Measurements from ENCODE around the gene MYF5. TPM values are rescaled to one million over a fixed set of nuclear protein-coding genes. Genes with fewer than 3 reads are reported as not detected.

MYF5 gene
- total and polyA plus RNA-seq, 2 of the 4 experiments (the other 2 are of a cell fraction) = not detected

DNA sequence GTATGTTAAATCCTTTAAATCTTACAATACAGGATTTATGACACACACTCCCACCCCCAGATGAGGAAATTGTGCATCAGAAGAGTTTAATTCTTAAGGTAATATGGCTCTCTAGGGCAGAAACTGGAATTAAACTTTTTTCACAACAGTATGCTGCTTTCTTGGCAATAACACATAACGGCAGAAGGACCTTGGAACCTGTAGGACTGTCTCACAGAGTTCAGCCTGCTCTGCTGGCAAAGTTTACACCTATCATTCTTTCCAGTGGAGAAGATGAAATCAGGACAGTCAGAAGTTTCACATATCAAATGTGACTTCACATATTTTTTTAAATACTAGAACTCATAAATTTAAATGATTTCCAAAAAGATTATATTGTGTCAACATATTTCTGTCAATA, 39.9 kb upstream of the MYF5 start:
- Histone ChIP-seq H3K36me3 (ENCODE audit: control insufficient read depth, insufficient read depth, low read length) (no peaks in the 10 kb centered on the region), H2BK20ac (ENCODE audit: low read depth, low read length) (no peak overlapping the region), H3K27ac (ENCODE audit: insufficient read depth, low read length) (no peak overlapping the region), H3K27me3 (ENCODE audit: control insufficient read depth, insufficient read depth, low read length) (no peaks in the 10 kb centered on the region), H4K91ac (ENCODE audit: insufficient read depth, low read depth, low read length) (no peak overlapping the region), H4K8ac (ENCODE audit: low read depth in 2 of 2, low read length in 2 of 2) (no peak overlapping the region), H3K9me1 (ENCODE audit: insufficient read depth, low read length) (no peaks in the 10 kb centered on the region), H3K18ac (ENCODE audit: low read depth, low read length) (no peak overlapping the region), H3K9me3 (ENCODE audit: control insufficient read depth, insufficient read depth, low read length) (no peaks in the 10 kb centered on the region), H4K20me1 (ENCODE audit: insufficient read depth, low read length) (no peaks in the 10 kb centered on the region), H4K5ac (ENCODE audit: low read depth, low read length) (no peak overlapping the region), H3K9ac (ENCODE audit: low read depth, low read length) (no peak overlapping the region), H3K4ac (ENCODE audit: low read depth, low read length) (no peak overlapping the region), H2AK9ac (replicated peaks; ENCODE audit: low read depth, low read length, poor library complexity) (no peak overlapping the region), H3K4me2 (ENCODE audit: low read depth, low read length) (no peak overlapping the region), H2BK120ac (ENCODE audit: low read depth, low read length) (no peak overlapping the region), H2AK5ac (ENCODE audit: low read depth, low read length) (no peak overlapping the region), H3K14ac (replicated peaks; ENCODE audit: low read depth, low read length) (no peak overlapping the region), H2AFZ (replicated peaks; ENCODE audit: low read length, poor library complexity) (no peak overlapping the region), H3K4me1 (ENCODE audit: control insufficient read depth, insufficient read depth, low read length) (no peaks in the 10 kb centered on the region), H3K23ac (ENCODE audit: low read depth, low read length) (no peak overlapping the region), H3K79me1 (ENCODE audit: low read depth in 1 of 2, low read length in 2 of 2) (no peaks in the 10 kb centered on the region), H2BK15ac (ENCODE audit: low read depth, low read length) (no peak overlapping the region), H2BK5ac (ENCODE audit: low read depth, low read length, poor library complexity, severe bottlenecking) (no peak overlapping the region), H3K56ac (ENCODE audit: extremely low read depth, insufficient read depth, low read length) (no peak overlapping the region), H3K4me3 (ENCODE audit: insufficient read depth, low read depth, low read length) (no peak overlapping the region)
- in situ Hi-C loops (cut with MboI; ENCODE audit: low sequenced_read_pairs) = no loop called here
- TF ChIP-seq, protein P1, sequence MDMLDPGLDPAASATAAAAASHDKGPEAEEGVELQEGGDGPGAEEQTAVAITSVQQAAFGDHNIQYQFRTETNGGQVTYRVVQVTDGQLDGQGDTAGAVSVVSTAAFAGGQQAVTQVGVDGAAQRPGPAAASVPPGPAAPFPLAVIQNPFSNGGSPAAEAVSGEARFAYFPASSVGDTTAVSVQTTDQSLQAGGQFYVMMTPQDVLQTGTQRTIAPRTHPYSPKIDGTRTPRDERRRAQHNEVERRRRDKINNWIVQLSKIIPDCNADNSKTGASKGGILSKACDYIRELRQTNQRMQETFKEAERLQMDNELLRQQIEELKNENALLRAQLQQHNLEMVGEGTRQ (IDR thresholded peaks at IDR 0.05; ENCODE audit: low read depth, low read length) = no peak
- TF ChIP-seq NFE2L2 (IDR thresholded peaks at IDR 0.05; ENCODE audit: low read depth, low read length) = no peak
- TF ChIP-seq BHLHE40 (IDR thresholded peaks at IDR 0.05; ENCODE audit: low read depth, low read length) = no peak
- TF ChIP-seq, protein P2, sequence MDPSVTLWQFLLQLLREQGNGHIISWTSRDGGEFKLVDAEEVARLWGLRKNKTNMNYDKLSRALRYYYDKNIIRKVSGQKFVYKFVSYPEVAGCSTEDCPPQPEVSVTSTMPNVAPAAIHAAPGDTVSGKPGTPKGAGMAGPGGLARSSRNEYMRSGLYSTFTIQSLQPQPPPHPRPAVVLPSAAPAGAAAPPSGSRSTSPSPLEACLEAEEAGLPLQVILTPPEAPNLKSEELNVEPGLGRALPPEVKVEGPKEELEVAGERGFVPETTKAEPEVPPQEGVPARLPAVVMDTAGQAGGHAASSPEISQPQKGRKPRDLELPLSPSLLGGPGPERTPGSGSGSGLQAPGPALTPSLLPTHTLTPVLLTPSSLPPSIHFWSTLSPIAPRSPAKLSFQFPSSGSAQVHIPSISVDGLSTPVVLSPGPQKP (IDR thresholded peaks at IDR 0.05; ENCODE audit: borderline replicate concordance, low read depth, low read length) = no peak
- TF ChIP-seq, protein P3, sequence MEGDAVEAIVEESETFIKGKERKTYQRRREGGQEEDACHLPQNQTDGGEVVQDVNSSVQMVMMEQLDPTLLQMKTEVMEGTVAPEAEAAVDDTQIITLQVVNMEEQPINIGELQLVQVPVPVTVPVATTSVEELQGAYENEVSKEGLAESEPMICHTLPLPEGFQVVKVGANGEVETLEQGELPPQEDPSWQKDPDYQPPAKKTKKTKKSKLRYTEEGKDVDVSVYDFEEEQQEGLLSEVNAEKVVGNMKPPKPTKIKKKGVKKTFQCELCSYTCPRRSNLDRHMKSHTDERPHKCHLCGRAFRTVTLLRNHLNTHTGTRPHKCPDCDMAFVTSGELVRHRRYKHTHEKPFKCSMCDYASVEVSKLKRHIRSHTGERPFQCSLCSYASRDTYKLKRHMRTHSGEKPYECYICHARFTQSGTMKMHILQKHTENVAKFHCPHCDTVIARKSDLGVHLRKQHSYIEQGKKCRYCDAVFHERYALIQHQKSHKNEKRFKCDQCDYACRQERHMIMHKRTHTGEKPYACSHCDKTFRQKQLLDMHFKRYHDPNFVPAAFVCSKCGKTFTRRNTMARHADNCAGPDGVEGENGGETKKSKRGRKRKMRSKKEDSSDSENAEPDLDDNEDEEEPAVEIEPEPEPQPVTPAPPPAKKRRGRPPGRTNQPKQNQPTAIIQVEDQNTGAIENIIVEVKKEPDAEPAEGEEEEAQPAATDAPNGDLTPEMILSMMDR (conservative IDR thresholded peaks at IDR 0.05; ENCODE audit: low read depth, low read length) = no peak
- no peak for TF ChIP-seq RCOR1 (IDR thresholded peaks at IDR 0.05; ENCODE audit: insufficient replicate concordance, low read length)
- no peak for TF ChIP-seq SMC3 (IDR thresholded peaks at IDR 0.05; ENCODE audit: low read depth, low read length)
- no peak for TF ChIP-seq FOS (IDR thresholded peaks at IDR 0.05; ENCODE audit: low read depth, low read length)
- TF ChIP-seq MAFK (IDR thresholded peaks at IDR 0.05; ENCODE audit: low read depth, low read length) = no peak
- TF ChIP-seq MAZ (IDR thresholded peaks at IDR 0.05; ENCODE audit: borderline replicate concordance, low read depth, low read length) = no peak
- no peak for TF ChIP-seq POLR2A (IDR thresholded peaks at IDR 0.05; ENCODE audit: low read depth, low read length)
- TF ChIP-seq CEBPB (IDR thresholded peaks at IDR 0.05; ENCODE audit: low read depth, low read length) = no peak
- TF ChIP-seq RFX5 (IDR thresholded peaks at IDR 0.05; ENCODE audit: low read depth, low read length) = no peak
- no peak for TF ChIP-seq RAD21 (IDR thresholded peaks at IDR 0.05; ENCODE audit: low read length)
- TF ChIP-seq CHD1 (IDR thresholded peaks at IDR 0.05; ENCODE audit: low read depth, low read length) = no peak
- TF ChIP-seq MXI1 (IDR thresholded peaks at IDR 0.05; ENCODE audit: borderline replicate concordance, low read depth, low read length) = no peak
- dilution Hi-C loops (cut with HindIII; ENCODE audit: low sequenced_read_pairs, unreplicated experiment) = no loop called here
- intact Hi-C loops (cut with micrococcal nuclease) = no loop called here
- CTCF ChIA-PET = no interaction called here
- no peak for DNase-seq
- BruUV-seq (replicated peaks) = no TSS peak
- no CpG with 5 or more reads among the region's 1 CpG for WGBS, 2 experiments (ENCODE audit: extremely low coverage in 2 of 2, insufficient read length in 1 of 2)
- no peak for ATAC-seq (ENCODE audit: low read depth)
- POLR2A ChIA-PET (ENCODE audit: unreplicated experiment) = no interaction called here
